KMS-11 (cell line): ENCODE data around the gene EEFSEC.

Experiments
- H2AFZ ChIP-seq: fragments of 200-600 bp; sonication (generic); 2 replicates; pipeline ENCODE4 v1.6.1; 2016; ENCODE audit warnings: antibody characterized with exemption, mixed run types, low read depth
- H3K27ac ChIP-seq: fragments of 200-600 bp; sonication (generic); 2 replicates; pipeline ENCODE4 v1.6.1; 2016; ENCODE audit warnings: mild to moderate bottlenecking, mixed run types
- H3K27me3 ChIP-seq: fragments of 200-600 bp; sonication (generic); 2 replicates; pipeline ENCODE4 v1.6.1; 2017; ENCODE audit warnings: mild to moderate bottlenecking, low read depth, mixed run types, moderate library complexity; ENCODE audit not compliant: insufficient read depth
- H3K36me3 ChIP-seq: fragments of 200-600 bp; sonication (generic); 2 replicates; pipeline ENCODE4 v1.6.1; 2017; ENCODE audit warnings: mild to moderate bottlenecking, mixed run types; ENCODE audit not compliant: insufficient read depth
- H3K4me1 ChIP-seq: fragments of 200-600 bp; sonication (generic); 2 replicates; pipeline ENCODE4 v1.6.1; 2016; ENCODE audit warnings: mild to moderate bottlenecking, low read depth, mixed run types; ENCODE audit not compliant: poor library complexity, severe bottlenecking
- H3K4me2 ChIP-seq: fragments of 200-600 bp; sonication (generic); 2 replicates; pipeline ENCODE4 v1.7.0; 2016; ENCODE audit warnings: mild to moderate bottlenecking, mixed run types
- H3K4me3 ChIP-seq: fragments of 200-600 bp; sonication (generic); IDR thresholded peaks from 2 replicates; pipeline ENCODE4 v1.6.1; 2017; ENCODE audit warnings: low read depth, low read length, mixed read lengths; ENCODE audit not compliant: insufficient read depth
- H3K79me2 ChIP-seq: fragments of 200-600 bp; sonication (generic); 2 replicates; pipeline ENCODE4 v1.6.1; 2016; ENCODE audit warnings: low read depth, mixed run types; ENCODE audit not compliant: insufficient read depth
- H3K9ac ChIP-seq: fragments of 200-600 bp; sonication (generic); 2 replicates; pipeline ENCODE4 v1.6.1; 2016; ENCODE audit warnings: mild to moderate bottlenecking, mixed run types
- H4K20me1 ChIP-seq: fragments of 200-600 bp; sonication (generic); 2 replicates; pipeline ENCODE4 v1.6.1; 2016; ENCODE audit warnings: mild to moderate bottlenecking, mixed run types; ENCODE audit not compliant: insufficient read depth
- TF ChIP-seq, protein P1 (sequence below): fragments of 200-600 bp; sonication (generic); conservative IDR thresholded peaks from 2 replicates; pipeline ENCODE4 v1.6.1; 2017; ENCODE audit warnings: low read depth, mild to moderate bottlenecking, antibody characterized with exemption, low read length, moderate library complexity, mixed read lengths

The EEFSEC gene

DNA sequence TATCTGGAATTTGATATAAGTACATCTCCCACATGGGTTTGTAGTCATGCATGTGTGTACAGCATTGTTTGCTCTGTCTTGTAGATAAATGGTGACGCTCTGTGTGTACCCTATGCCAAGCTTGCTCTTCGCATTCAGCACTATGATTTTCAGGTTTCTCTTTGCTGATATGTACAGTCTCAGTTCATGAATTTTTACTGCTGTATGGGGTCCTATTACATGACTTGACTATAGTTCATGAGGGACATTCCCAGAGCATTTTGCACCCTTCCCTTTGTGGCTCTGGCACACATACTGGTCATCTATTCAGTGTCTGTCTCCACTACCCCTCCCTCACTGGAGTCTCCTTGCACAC, 132.7 kb downstream of the EEFSEC start:
- Histone ChIP-seq H3K36me3 (no peaks in the 10 kb centered on the region), H3K4me2 (no peak overlapping the region), H3K79me2 (no peaks in the 10 kb centered on the region), H3K4me1 (no peaks in the 10 kb centered on the region), H3K27ac (no peak overlapping the region), H3K9ac (no peak overlapping the region), H3K27me3 (no peaks in the 10 kb centered on the region), H4K20me1 (no peaks in the 10 kb centered on the region), H3K4me3 (no peak overlapping the region), H2AFZ (no peak overlapping the region)
- TF ChIP-seq, protein P1, sequence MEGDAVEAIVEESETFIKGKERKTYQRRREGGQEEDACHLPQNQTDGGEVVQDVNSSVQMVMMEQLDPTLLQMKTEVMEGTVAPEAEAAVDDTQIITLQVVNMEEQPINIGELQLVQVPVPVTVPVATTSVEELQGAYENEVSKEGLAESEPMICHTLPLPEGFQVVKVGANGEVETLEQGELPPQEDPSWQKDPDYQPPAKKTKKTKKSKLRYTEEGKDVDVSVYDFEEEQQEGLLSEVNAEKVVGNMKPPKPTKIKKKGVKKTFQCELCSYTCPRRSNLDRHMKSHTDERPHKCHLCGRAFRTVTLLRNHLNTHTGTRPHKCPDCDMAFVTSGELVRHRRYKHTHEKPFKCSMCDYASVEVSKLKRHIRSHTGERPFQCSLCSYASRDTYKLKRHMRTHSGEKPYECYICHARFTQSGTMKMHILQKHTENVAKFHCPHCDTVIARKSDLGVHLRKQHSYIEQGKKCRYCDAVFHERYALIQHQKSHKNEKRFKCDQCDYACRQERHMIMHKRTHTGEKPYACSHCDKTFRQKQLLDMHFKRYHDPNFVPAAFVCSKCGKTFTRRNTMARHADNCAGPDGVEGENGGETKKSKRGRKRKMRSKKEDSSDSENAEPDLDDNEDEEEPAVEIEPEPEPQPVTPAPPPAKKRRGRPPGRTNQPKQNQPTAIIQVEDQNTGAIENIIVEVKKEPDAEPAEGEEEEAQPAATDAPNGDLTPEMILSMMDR, result no peak

DNA sequence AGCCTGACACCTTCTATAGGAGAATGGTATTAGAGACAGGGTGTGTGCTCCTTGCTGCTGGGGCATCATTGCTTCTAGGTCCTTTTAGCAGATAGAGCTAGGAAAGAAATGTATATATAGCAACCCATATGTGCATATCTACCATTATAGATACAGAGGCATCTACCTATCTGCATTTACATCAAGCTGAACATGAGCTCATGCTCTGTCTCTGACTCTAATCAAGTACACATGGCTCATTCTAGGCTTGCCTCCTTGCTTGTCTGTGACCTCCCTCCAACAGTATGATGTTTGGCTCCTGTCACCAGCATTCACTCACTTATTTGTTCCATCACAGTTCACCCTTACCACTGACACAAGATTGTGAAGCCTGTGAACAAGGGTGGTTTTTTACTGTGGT, 133.4 kb downstream of the EEFSEC start:
- Histone ChIP-seq H3K27ac (no peak overlapping the region), H2AFZ (no peak overlapping the region), H3K4me3 (no peak overlapping the region), H3K79me2 (no peaks in the 10 kb centered on the region), H3K4me2 (no peak overlapping the region), H4K20me1 (no peaks in the 10 kb centered on the region), H3K27me3 (no peaks in the 10 kb centered on the region), H3K36me3 (no peaks in the 10 kb centered on the region), H3K9ac (no peak overlapping the region), H3K4me1 (no peaks in the 10 kb centered on the region)
- TF ChIP-seq, protein P1, result no peak

DNA sequence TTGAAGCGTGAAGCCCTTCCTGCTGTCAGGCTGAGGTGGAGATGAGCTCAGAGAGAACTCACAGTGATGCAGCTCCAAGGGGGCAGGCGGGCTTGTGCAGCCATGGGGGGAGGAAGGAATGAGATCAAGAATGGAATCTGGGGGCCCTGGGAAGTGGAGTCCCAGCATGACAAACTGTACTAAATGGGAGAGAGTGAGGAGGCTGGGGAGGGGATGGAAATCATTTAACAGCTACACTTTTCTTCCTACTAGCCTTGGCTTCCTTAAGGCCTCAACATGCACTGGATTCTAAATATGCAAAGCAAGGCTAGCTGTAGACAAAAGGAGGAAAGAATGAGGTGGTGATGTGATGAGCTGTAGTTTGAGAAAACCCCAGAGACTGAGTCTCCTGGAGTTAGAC, 133.9 kb downstream of the EEFSEC start:
- no peaks in the 10 kb centered on the region for H3K27me3 ChIP-seq
- H3K27ac ChIP-seq, result no peak overlapping the region
- no peak overlapping the region for H2AFZ ChIP-seq
- no peaks in the 10 kb centered on the region for H4K20me1 ChIP-seq
- no peaks in the 10 kb centered on the region for H3K4me1 ChIP-seq
- H3K4me2 ChIP-seq, result no peak overlapping the region
- no peak overlapping the region for H3K9ac ChIP-seq
- no peaks in the 10 kb centered on the region for H3K79me2 ChIP-seq
- H3K4me3 ChIP-seq, result no peak overlapping the region
- TF ChIP-seq, protein P1, result no peak
- H3K36me3 ChIP-seq, result no peaks in the 10 kb centered on the region

DNA sequence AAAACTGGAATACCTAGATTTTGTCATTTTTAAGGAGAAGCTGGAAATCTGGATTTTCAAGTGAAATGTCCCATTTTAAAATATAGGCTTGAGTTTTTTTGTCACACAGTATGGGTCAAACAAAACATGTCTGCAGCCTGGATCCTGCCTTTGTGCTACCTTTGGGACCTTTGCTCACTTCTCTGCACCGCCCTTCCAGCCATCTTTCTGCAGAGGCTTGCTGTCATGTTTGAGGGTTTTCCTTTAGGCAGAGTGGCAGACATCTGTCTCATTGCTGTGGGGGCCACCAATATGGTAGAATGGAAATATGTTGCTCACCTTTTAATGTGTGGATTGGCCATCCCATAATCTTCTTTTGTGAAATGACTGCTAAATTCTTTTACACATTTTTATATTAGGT, 136.3 kb downstream of the EEFSEC start:
- Histone ChIP-seq H3K9ac (no peak overlapping the region), H4K20me1 (no peaks in the 10 kb centered on the region), H2AFZ (no peak overlapping the region), H3K4me3 (no peak overlapping the region), H3K79me2 (no peaks in the 10 kb centered on the region), H3K27me3 (no peaks in the 10 kb centered on the region), H3K4me1 (no peaks in the 10 kb centered on the region), H3K36me3 (no peaks in the 10 kb centered on the region), H3K4me2 (no peak overlapping the region), H3K27ac (no peak overlapping the region)
- TF ChIP-seq, protein P1, result no peak

DNA sequence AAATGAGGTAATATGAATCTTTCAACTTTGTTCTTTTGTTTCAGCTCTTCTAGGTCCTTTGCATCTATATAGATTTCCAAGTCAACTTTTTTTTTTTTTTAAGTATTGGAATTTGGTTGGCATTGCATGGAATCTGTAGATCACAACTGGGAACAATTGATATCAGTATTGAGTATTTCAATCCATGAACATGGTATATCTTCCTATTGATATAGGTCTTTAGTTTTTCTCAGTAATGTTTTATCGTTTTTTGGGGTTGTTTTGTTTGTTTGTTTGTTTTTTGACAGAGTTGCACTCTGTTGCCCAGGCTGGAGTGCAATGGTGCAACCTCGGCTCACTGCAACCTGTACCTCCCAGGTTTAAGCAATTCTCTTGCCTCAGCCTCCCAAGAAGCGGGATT, 137.2 kb downstream of the EEFSEC start:
- no peak overlapping the region for H2AFZ ChIP-seq
- H3K79me2 ChIP-seq, result no peaks in the 10 kb centered on the region
- no peaks in the 10 kb centered on the region for H3K36me3 ChIP-seq
- H3K4me2 ChIP-seq, result no peak overlapping the region
- no peaks in the 10 kb centered on the region for H3K4me1 ChIP-seq
- TF ChIP-seq, protein P1, result no peak
- H3K27ac ChIP-seq, result no peak overlapping the region
- no peak overlapping the region for H3K9ac ChIP-seq
- H3K4me3 ChIP-seq, result no peak overlapping the region
- H4K20me1 ChIP-seq, result no peaks in the 10 kb centered on the region
- H3K27me3 ChIP-seq, result no peaks in the 10 kb centered on the region
